ENCODE measurements around the gene SOX14. TPM values are rescaled to one million over a fixed set of nuclear protein-coding genes. Genes with fewer than 3 reads are reported as not detected.

The SOX14 gene
- total RNA-seq, 1 donor from 2014 or later, result not detected

Other genes starting within 250 kb of the SOX14 start
- gene CLDN18, start 245.8 kb downstream of the SOX14 start, total RNA-seq, result not detected in 2 replicates